GM19035 (cell line): ENCODE data around the gene MXRA7.
A peak's percentile ranks its signal among the peaks of the same experiment; 100 is the strongest.
"Not testable (repeated sequence)": the region's sequence is repeated elsewhere in the genome, so short reads cannot be mapped to it uniquely, and the experiment has no call there.

Experiments used
- ATAC-seq: cut with Tn5 transposase; IDR thresholded peaks from one replicate; pipeline ENCODE4 v1.9.1; 2021; ENCODE audit not compliant: unreplicated experiment

The MXRA7 gene

GRCh38 chr17:76710863-76711611 is at the start of gene MXRA7:
TSS of gene MXRA7 (minus strand) at chr17:76710965. CDS start at chr17:76710946, 19 bp downstream.
- ATAC-seq, result no peak

- no peak for ATAC-seq
These were observed 47.8 kb upstream of the MXRA7 start for GRCh38 chr17:76758570-76758969.

- ATAC-seq, result no peak
These were observed 46.5 kb upstream of the MXRA7 start for GRCh38 chr17:76757256-76757655.

GRCh38 chr17:76755285-76755684 is 44.5 kb upstream of the MXRA7 start:
- ATAC-seq, result no peak

GRCh38 chr17:76753061-76753961 is 42.5 kb upstream of the MXRA7 start:
- no peak for ATAC-seq

GRCh38 chr17:76752006-76752405 is 41.2 kb upstream of the MXRA7 start:
- ATAC-seq, result no peak

GRCh38 chr17:76751416-76751993 is 40.7 kb upstream of the MXRA7 start:
- ATAC-seq, result no peak

- ATAC-seq, result no peak
These were observed 37.9 kb upstream of the MXRA7 start for GRCh38 chr17:76748657-76749056.

- ATAC-seq, result no peak
These were observed 37.1 kb upstream of the MXRA7 start for GRCh38 chr17:76747716-76748363.

- not testable (repeated sequence) for ATAC-seq
These were observed 35.0 kb upstream of the MXRA7 start for GRCh38 chr17:76745785-76746184.

- no peak for ATAC-seq
These were observed 34.0 kb upstream of the MXRA7 start for GRCh38 chr17:76744747-76745146.

GRCh38 chr17:76742958-76743357 is 32.2 kb upstream of the MXRA7 start:
- ATAC-seq, result no peak

- no peak for ATAC-seq
These were observed 29.8 kb upstream of the MXRA7 start for GRCh38 chr17:76740329-76741118.

- not testable (repeated sequence) for ATAC-seq
These were observed 28.9 kb upstream of the MXRA7 start for GRCh38 chr17:76739568-76740115.

GRCh38 chr17:76738468-76738850 is 27.7 kb upstream of the MXRA7 start:
- ATAC-seq, result no peak

- peak; percentile 51 for ATAC-seq
These were observed 27.1 kb upstream of the MXRA7 start, which contains the start of gene MFSD11 for GRCh38 chr17:76737676-76738467. TSS of gene MFSD11 (plus strand) at chr17:76738119. CDS start at chr17:76738353, 234 bp downstream.

- peak; percentile 76 for ATAC-seq
These were observed 26.4 kb upstream of the MXRA7 start, which contains the start of gene SRSF2 for GRCh38 chr17:76737082-76737675. TSS of gene SRSF2 (minus strand) at chr17:76737331. CDS start at chr17:76737160, 171 bp downstream.

GRCh38 chr17:76736349-76737081 is 25.8 kb upstream of the MXRA7 start:
- ATAC-seq, result peak; percentile 14
